ENCODE measurements around the gene ASF1A.

ASF1A gene

DNA sequence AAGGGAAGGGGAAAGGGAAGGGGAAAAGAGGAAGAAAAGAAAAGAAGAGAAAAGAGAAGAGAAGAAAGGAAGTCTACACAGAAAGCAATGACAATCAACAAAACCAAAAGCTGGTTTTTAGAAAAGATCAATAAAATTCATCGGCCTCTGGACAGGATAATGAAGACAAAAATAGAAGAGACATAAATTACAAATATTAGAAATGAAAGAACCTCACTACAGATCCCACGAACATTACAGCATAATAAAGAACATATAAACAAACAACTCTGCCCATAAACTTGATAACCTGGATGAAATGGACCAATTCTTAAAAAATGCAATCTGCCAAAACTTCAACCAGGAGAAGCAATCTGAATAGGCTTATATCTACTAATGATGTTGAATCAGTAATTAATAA lies 20.7 kb upstream of the ASF1A start:
- no peak for DNase-seq (ENCODE audit: low read depth)
- H3K4me3 ChIP-seq (ENCODE audit: low read depth, low read length): no peak overlapping the region
- TF ChIP-seq POLR2A (IDR thresholded peaks at IDR 0.05; ENCODE audit: extremely low read depth, insufficient read length) (no peak), CTCF (IDR thresholded peaks at IDR 0.05; ENCODE audit: low read depth, low read length) (no peak), MYC (IDR thresholded peaks at IDR 0.05; ENCODE audit: low read depth, low read length) (no peak), MAX (IDR thresholded peaks at IDR 0.05; ENCODE audit: low read depth, low read length) (no peak)

- TF ChIP-seq POLR2A (IDR thresholded peaks at IDR 0.05; ENCODE audit: extremely low read depth, insufficient read length): no peak
- no peak for TF ChIP-seq MAX (IDR thresholded peaks at IDR 0.05; ENCODE audit: low read depth, low read length)
- no peak for TF ChIP-seq CTCF (IDR thresholded peaks at IDR 0.05; ENCODE audit: low read depth, low read length)
- no peak for TF ChIP-seq MYC (IDR thresholded peaks at IDR 0.05; ENCODE audit: low read depth, low read length)
- H3K4me3 ChIP-seq (ENCODE audit: low read depth, low read length): no peak overlapping the region
- DNase-seq (ENCODE audit: low read depth): no peak
These were observed 18.3 kb upstream of the ASF1A start for GRCh38 chr6:118875672-118876071.

DNA sequence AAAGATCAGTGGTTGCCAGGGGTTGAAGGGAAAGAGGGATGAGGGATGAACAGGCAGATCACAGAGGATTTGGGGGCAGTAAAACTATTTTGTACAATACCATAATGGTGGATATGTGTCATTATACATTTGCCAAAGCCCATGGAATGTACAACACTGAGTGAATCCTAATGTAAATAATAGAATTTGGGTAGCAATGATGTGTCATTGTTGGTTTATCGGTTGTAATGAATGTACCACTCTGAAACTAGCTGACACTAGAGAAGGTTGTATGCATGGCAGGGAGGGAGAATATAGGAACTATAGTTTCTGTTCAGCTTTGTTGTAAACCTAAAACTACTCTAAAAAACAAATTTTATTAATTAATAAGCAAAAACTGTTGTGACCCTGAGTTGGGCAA lies 17.8 kb upstream of the ASF1A start:
- TF ChIP-seq MYC (IDR thresholded peaks at IDR 0.05; ENCODE audit: low read depth, low read length) (no peak), POLR2A (IDR thresholded peaks at IDR 0.05; ENCODE audit: extremely low read depth, insufficient read length) (no peak), CTCF (IDR thresholded peaks at IDR 0.05; ENCODE audit: low read depth, low read length) (no peak), MAX (IDR thresholded peaks at IDR 0.05; ENCODE audit: low read depth, low read length) (no peak)
- H3K4me3 ChIP-seq (ENCODE audit: low read depth, low read length): no peak overlapping the region
- no peak for DNase-seq (ENCODE audit: low read depth)

DNA sequence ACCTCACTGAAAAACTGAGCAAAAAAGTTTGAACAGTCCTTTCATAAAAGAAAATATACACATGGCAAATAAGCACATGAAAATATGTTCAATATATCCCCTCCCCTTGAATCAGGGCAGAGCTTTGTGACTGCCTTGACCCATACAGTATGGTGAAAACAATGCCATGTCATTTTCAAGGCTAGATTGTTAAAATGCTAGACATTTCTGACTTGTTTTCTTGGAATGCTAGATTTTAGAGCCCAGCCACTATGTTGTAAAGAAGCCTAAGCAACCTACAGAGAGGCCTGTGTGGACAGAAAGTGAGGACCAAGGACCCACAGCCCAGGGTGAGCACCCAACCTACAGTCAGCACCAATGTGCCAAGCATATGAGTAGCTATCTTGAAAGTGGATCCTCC lies 17.1 kb upstream of the ASF1A start:
- H3K4me3 ChIP-seq (ENCODE audit: low read depth, low read length): no peak overlapping the region
- DNase-seq (ENCODE audit: low read depth): no peak
- no peak for TF ChIP-seq MYC (IDR thresholded peaks at IDR 0.05; ENCODE audit: low read depth, low read length)
- TF ChIP-seq POLR2A (IDR thresholded peaks at IDR 0.05; ENCODE audit: extremely low read depth, insufficient read length): no peak

- TF ChIP-seq POLR2A (IDR thresholded peaks at IDR 0.05; ENCODE audit: extremely low read depth, insufficient read length) (no peak), MYC (IDR thresholded peaks at IDR 0.05; ENCODE audit: low read depth, low read length) (no peak), CTCF (IDR thresholded peaks at IDR 0.05; ENCODE audit: low read depth, low read length) (no peak), MAX (IDR thresholded peaks at IDR 0.05; ENCODE audit: low read depth, low read length) (no peak)
- H3K4me3 ChIP-seq (ENCODE audit: low read depth, low read length): no peak overlapping the region
- DNase-seq (ENCODE audit: low read depth): no peak
These were observed 16.1 kb upstream of the ASF1A start for GRCh38 chr6:118877806-118878205.

GRCh38 chr6:118881440-118882313 lies 12.3 kb upstream of the ASF1A start:
- DNase-seq (ENCODE audit: low read depth): no peak
- TF ChIP-seq POLR2A (IDR thresholded peaks at IDR 0.05; ENCODE audit: extremely low read depth, insufficient read length): no peak
- no peak for TF ChIP-seq MYC (IDR thresholded peaks at IDR 0.05; ENCODE audit: low read depth, low read length)
- TF ChIP-seq CTCF (IDR thresholded peaks at IDR 0.05; ENCODE audit: low read depth, low read length): no peak
- TF ChIP-seq MAX (IDR thresholded peaks at IDR 0.05; ENCODE audit: low read depth, low read length): no peak
- H3K4me3 ChIP-seq (ENCODE audit: low read depth, low read length): no peak overlapping the region

Data from NB4 (cell line).